Mucosa of gallbladder (tissue), 1 donor: Measurements from ENCODE around the gene PCYOX1L. TPM values are rescaled to one million over a fixed set of nuclear protein-coding genes. Genes with fewer than 3 reads are reported as not detected.

Experiments used
- DNase-seq: peaks from one replicate; pipeline ENCODE4 v3.0.0-alpha.2; 2020; ENCODE audit warnings: low spot score
- total RNA-seq: library from RNA; stranded (reverse); gene quantifications from one replicate; pipeline ENCODE4 v1.2.1, GENCODE V29; 2021
- donor health status: DM: no; HTN: no; CAD: no.

The PCYOX1L gene
- total RNA-seq, 1 donor from 2014 or later, result 17.3 TPM

DNA sequence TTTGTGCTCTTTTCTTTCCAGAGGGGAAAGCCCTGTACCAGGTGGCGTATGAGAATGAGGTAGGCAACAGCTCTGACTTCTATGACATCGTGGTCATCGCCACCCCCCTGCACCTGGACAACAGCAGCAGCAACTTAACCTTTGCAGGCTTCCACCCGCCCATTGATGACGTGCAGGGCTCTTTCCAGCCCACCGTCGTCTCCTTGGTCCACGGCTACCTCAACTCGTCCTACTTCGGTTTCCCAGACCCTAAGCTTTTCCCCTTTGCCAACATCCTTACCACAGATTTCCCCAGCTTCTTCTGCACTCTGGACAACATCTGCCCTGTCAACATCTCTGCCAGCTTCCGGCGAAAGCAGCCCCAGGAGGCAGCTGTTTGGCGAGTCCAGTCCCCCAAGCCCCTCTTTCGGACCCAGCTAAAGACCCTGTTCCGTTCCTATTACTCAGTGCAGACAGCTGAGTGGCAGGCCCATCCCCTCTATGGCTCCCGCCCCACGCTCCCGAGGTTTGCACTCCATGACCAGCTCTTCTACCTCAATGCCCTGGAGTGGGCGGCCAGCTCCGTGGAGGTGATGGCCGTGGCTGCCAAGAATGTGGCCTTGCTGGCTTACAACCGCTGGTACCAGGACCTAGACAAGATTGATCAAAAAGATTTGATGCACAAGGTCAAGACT is 10.3 kb downstream of the PCYOX1L start:
- DNase-seq, result no peak

- DNase-seq, result no peak
Observed at GRCh38 chr5:149370878-149371277, 13.0 kb downstream of the PCYOX1L start.

- DNase-seq, result peak; percentile 68
Observed at GRCh38 chr5:149371296-149371962, 13.6 kb downstream of the PCYOX1L start.

DNA sequence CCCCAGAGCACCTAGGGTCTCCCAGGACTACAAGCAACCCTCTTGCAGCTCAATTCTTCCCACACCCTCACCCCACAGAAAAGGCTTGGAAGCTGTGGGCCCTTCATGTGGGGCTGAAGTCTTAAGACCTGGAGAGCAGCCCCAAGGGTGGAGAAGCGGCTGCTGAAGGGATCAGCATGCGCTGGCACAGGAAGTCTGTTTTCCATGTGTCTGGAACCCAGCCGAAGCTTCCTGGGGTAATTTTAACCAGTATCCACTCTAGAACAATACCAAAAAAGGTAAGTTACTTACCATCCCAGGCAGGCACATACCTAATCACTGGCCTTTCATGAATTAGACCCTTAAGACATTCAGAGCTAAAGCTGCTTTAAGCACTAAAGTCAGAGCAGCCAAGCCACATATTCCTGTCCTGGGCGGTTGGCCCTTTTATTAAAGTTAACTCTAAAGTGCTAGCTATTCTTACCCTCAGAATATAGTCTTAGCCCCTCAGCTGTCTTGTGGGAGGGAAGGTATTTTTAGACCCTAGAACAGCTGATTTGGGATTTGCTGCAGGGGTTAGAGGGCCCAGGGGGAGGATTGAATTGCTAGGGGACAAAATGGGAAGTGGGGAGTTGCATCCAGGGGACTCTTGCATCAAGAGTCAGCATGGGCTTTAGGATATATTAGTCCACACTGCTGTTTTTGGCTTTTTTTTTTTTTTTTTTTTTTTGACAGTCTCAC is 14.4 kb downstream of the PCYOX1L start:
- no peak for DNase-seq

DNA sequence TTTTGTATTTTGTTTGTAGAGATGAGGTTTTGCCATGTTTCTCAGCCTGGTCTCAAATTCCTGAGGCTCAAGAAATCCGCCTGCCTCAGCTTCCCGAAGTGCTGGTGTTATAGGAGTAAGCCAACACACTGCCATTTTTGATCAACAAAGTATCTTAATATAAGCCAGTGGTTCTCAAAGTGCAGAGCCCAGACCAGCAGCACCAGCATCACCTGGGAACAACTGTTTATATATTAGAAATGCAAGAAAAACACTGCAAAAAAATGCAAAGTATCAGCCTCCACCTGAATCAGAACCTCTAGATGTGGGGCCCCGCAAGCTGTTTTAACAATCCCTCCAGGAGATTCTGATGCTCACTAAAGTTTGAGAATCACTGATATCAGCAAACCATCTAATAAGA is 15.1 kb downstream of the PCYOX1L start:
- DNase-seq, result no peak

- no peak for DNase-seq
Observed at GRCh38 chr5:149374303-149374702, 16.5 kb downstream of the PCYOX1L start.

DNA sequence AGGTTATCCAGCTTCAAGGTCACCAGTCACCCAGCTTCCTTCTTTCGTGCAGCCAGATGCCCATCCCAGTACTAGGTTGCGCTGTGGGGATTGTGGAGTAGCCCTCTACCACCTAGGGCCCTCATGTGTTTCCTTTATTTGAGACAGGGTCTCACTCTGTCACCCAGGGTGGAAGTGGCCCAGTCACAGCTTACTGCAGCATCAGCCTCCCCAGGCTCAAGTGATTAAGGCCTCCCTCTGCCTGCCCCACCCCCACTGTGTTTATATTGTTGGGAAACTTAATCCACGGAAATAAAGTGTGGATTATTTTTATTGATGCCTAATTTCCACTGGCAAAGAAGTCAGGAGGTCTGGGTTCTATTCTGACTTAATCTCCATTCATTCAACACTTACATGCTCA is 17.0 kb downstream of the PCYOX1L start:
- DNase-seq, result no peak

DNA sequence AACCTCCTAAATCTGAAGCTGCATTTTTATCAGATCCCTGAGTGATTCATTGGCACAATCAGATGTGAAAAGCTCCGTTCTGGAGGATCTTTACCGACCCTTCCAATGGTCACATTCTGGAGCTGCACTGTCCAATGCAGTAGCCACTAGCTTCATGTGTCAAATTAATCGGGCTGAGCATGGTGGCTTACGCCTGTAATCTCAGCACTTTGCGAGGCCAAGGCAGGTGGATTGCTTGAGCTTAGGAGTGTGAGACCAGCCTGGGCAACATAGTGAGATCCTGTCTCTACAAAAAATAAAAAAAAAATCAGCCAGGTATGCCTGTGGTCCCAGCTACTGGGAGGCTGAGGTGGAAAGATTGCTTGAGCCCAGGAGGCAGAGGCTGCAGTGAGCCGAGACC is 17.6 kb downstream of the PCYOX1L start:
- no peak for DNase-seq

GRCh38 chr5:149376104-149376503 is 18.3 kb downstream of the PCYOX1L start:
- DNase-seq, result no peak

GRCh38 chr5:149376711-149377447 is 19.0 kb downstream of the PCYOX1L start:
- no peak for DNase-seq

DNA sequence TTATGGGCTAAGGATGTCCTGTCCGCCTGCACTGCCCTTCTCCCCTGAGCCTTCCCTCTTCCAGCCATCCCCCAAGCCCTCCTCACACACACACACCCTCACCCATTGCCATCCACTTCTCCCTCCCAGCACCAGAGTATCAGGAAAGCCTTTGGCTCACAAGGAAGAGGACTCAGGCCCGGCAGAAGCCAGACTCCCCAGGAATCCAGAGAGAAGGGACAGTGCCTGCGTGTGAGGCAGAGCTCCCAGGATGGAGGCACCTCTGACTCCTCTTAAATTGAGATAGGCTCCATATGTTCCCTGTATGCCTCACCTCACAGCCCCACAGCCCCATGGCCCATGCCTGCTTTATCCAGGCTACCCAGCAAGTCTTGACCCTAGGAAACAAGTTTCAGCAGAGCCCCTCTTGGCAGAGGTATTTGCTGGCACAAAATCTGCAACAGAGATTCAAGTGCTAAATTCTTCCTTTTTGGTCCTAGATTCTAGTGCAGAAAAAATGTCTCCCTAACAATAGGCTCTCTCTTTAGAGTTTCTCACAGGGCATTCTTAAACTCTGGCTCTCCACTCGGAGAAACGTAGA is 20.5 kb downstream of the PCYOX1L start:
- DNase-seq, result no peak

- DNase-seq, result no peak
Observed at GRCh38 chr5:149379177-149379761, 21.4 kb downstream of the PCYOX1L start, which contains the start of gene IL17B. IL17B (minus strand) TSS chr5:149379292; CDS start chr5:149379225, 67 bp downstream.

DNA sequence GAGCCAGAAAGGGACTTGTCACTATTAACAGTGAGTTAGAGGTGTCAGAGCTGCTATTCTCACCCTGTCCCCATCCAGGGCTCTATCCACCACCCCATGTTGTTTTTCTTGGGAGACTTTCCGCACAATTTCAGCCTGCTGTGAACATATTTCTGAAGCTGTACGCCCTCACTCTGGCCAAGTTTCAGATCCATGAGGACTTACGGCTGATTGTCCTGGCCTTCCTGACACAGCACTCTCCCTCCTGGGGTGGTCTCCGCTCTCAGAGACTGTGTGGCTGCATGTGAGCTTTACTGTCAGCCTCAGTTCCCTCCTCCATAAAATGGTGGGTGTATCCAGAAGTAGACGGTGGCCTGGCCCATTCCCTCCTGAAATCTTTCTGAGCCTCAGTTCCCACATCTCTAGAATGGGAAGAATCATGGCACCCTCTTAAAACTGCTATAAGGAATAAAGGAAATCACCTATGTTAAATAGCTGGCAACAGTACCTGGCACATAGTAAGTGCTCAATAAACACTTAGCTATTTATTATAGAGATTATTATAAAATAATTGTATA is 22.1 kb downstream of the PCYOX1L start:
- no peak for DNase-seq

DNA sequence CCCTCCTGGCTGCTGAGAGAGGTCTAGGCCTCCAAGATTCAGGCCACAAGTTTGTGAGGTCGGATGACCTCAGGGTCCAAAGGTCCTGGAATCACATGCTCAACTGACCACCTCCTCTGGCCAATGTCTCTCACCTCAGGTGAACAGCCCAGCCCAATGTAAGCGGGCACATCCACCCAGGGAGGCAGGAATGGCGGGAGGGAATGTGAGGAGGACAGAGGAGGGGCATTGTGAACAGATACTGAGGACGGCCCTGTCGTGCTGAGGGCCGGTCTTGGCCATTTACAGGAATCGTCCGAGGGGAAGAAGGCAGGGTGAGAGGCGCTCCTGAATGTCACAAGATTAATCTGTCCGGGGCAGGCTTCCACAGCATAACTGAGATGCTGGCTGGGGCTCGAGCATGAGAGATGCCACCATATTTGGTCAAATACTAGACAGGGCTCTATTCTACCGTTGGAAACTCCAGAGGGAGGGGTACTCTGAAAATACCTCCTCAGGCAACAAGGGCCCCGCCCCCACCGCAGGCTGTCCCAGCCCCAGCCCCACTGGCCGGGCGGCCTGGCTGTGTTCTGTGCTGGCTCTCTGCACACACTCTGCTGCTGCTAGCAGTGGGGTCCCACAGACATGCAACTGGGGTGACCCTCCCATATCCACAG is 22.7 kb downstream of the PCYOX1L start:
- DNase-seq, result peak; percentile 57

GRCh38 chr5:149381261-149381985 is 23.6 kb downstream of the PCYOX1L start:
- no peak for DNase-seq

- DNase-seq, result peak; percentile 80
Observed at GRCh38 chr5:149381986-149382338, 24.1 kb downstream of the PCYOX1L start.

- DNase-seq, result no peak
Observed at GRCh38 chr5:149382517-149383220, 24.8 kb downstream of the PCYOX1L start.

DNA sequence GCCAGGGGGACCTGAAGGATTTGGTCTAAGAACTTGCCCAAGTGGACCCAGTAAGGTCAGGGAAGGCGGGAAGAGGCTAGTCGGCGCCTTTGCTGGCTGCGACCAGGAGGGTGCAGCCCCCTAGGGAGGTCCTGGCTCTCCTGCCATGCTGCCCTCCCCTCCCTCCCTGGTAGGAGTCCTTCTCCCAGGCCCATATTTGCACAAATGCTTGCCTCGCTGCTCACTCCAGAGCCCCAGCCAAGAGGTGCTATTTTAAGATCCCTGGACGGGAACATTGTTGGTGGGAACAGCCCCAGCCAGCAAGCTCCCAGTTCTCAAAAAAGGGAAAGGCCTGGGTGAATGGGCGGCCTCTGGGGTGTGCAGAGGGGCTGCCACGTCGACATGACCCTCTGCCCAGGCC is 25.6 kb downstream of the PCYOX1L start:
- DNase-seq, result peak; percentile 50

- no peak for DNase-seq
Observed at GRCh38 chr5:149386166-149386565, 28.3 kb downstream of the PCYOX1L start.
